WTC11 (cell line): ENCODE measurements around the gene PAQR6.

Experiments
- ATF1 ChIP-seq: sonication (generic); formaldehyde crosslinking; IDR thresholded peaks from 2 replicates; pipeline ENCODE4 v1.8.1; 2023; ENCODE audit warnings: mild to moderate bottlenecking, moderate library complexity, missing genetic modification reagents
- ESRRA ChIP-seq: sonication (generic); formaldehyde crosslinking; IDR thresholded peaks from 2 replicates; pipeline ENCODE4 v1.8.1; 2022; ENCODE audit warnings: mild to moderate bottlenecking, missing genetic modification reagents, borderline replicate concordance
- ETV6 ChIP-seq: sonication (generic); formaldehyde crosslinking; IDR thresholded peaks from 2 replicates; pipeline ENCODE4 v1.8.1; 2022; ENCODE audit warnings: mild to moderate bottlenecking, missing genetic modification reagents
- NR2C2 ChIP-seq: sonication (generic); formaldehyde crosslinking; IDR thresholded peaks from 2 replicates; pipeline ENCODE4 v1.8.0; 2022; ENCODE audit warnings: mild to moderate bottlenecking, missing genetic modification reagents
- TF ChIP-seq, protein P1 (sequence below): fragments of 200-600 bp; IDR thresholded peaks from 2 replicates; pipeline ENCODE4 v1.8.0; 2022; ENCODE audit warnings: antibody characterized with exemption
- TF ChIP-seq, protein P2 (sequence below): sonication (generic); formaldehyde crosslinking; IDR thresholded peaks from 2 replicates; pipeline ENCODE4 v1.8.1; 2022; ENCODE audit warnings: low read depth, missing genetic modification reagents, borderline replicate concordance
- TF ChIP-seq, protein P3 (sequence below): sonication (generic); formaldehyde crosslinking; IDR thresholded peaks from 2 replicates; pipeline ENCODE4 v1.8.0; 2023; ENCODE audit warnings: missing genetic modification reagents, mild to moderate bottlenecking, borderline replicate concordance
- TF ChIP-seq, protein P4 (sequence below): fragments of 250-450 bp; sonication (Bioruptor Pico); IDR thresholded peaks from 2 replicates; pipeline ENCODE4 v1.9.0; 2021; ENCODE audit warnings: mild to moderate bottlenecking
- TF ChIP-seq, protein P5 (sequence below): sonication (generic); formaldehyde crosslinking; IDR thresholded peaks from 2 replicates; pipeline ENCODE4 v1.8.1; 2023; ENCODE audit warnings: mild to moderate bottlenecking, missing genetic modification reagents

DNA sequence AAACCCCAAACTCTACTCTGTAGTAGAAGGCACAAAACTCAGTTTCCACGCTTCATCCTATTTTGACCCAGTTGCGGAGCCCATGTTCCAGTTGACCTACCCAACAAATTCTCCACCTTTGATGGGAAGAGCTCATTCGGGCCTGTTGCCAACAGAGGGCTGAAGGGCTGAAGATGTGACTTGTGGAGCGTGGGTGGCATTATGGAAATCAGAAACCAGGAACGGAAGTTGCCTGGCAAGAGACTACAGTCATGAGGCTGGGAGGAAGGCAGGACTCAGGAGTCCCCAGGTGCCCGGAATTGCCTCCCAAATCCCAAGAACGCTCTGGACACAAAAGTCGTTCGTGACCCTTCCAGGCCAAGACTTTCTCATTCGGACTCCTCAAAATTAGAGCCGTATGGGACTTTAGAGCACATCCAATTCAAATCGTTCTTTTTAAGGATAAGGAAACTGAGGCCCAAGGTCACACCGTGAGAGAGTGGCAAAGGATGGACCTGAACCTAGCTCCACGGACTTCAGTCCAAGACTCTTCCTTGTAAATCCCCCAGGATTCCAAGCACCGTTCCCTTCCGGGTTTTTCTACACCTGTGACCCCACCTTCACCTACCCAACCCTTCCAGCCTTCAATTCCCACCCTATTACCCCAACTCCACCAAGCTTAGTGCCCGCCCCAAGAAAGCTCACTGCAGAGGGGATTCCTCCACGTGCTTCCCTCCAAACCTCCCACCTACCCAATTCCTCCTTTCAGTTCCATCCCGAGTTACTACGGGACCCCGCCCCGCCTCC is 34.0 kb upstream of the PAQR6 start:
- TF ChIP-seq, protein P1, sequence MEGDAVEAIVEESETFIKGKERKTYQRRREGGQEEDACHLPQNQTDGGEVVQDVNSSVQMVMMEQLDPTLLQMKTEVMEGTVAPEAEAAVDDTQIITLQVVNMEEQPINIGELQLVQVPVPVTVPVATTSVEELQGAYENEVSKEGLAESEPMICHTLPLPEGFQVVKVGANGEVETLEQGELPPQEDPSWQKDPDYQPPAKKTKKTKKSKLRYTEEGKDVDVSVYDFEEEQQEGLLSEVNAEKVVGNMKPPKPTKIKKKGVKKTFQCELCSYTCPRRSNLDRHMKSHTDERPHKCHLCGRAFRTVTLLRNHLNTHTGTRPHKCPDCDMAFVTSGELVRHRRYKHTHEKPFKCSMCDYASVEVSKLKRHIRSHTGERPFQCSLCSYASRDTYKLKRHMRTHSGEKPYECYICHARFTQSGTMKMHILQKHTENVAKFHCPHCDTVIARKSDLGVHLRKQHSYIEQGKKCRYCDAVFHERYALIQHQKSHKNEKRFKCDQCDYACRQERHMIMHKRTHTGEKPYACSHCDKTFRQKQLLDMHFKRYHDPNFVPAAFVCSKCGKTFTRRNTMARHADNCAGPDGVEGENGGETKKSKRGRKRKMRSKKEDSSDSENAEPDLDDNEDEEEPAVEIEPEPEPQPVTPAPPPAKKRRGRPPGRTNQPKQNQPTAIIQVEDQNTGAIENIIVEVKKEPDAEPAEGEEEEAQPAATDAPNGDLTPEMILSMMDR: no peak
- TF ChIP-seq ETV6: no peak
- TF ChIP-seq, protein P2, sequence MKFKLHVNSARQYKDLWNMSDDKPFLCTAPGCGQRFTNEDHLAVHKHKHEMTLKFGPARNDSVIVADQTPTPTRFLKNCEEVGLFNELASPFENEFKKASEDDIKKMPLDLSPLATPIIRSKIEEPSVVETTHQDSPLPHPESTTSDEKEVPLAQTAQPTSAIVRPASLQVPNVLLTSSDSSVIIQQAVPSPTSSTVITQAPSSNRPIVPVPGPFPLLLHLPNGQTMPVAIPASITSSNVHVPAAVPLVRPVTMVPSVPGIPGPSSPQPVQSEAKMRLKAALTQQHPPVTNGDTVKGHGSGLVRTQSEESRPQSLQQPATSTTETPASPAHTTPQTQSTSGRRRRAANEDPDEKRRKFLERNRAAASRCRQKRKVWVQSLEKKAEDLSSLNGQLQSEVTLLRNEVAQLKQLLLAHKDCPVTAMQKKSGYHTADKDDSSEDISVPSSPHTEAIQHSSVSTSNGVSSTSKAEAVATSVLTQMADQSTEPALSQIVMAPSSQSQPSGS (CRISPR knock-in tag): no peak
- TF ChIP-seq NR2C2 (CRISPR knock-in tag): no peak
- TF ChIP-seq ATF1 (CRISPR knock-in tag): no peak
- TF ChIP-seq, protein P3, sequence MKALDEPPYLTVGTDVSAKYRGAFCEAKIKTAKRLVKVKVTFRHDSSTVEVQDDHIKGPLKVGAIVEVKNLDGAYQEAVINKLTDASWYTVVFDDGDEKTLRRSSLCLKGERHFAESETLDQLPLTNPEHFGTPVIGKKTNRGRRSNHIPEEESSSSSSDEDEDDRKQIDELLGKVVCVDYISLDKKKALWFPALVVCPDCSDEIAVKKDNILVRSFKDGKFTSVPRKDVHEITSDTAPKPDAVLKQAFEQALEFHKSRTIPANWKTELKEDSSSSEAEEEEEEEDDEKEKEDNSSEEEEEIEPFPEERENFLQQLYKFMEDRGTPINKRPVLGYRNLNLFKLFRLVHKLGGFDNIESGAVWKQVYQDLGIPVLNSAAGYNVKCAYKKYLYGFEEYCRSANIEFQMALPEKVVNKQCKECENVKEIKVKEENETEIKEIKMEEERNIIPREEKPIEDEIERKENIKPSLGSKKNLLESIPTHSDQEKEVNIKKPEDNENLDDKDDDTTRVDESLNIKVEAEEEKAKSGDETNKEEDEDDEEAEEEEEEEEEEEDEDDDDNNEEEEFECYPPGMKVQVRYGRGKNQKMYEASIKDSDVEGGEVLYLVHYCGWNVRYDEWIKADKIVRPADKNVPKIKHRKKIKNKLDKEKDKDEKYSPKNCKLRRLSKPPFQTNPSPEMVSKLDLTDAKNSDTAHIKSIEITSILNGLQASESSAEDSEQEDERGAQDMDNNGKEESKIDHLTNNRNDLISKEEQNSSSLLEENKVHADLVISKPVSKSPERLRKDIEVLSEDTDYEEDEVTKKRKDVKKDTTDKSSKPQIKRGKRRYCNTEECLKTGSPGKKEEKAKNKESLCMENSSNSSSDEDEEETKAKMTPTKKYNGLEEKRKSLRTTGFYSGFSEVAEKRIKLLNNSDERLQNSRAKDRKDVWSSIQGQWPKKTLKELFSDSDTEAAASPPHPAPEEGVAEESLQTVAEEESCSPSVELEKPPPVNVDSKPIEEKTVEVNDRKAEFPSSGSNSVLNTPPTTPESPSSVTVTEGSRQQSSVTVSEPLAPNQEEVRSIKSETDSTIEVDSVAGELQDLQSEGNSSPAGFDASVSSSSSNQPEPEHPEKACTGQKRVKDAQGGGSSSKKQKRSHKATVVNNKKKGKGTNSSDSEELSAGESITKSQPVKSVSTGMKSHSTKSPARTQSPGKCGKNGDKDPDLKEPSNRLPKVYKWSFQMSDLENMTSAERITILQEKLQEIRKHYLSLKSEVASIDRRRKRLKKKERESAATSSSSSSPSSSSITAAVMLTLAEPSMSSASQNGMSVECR: no peak
- no peak for TF ChIP-seq ESRRA (CRISPR knock-in tag)
- TF ChIP-seq, protein P4, sequence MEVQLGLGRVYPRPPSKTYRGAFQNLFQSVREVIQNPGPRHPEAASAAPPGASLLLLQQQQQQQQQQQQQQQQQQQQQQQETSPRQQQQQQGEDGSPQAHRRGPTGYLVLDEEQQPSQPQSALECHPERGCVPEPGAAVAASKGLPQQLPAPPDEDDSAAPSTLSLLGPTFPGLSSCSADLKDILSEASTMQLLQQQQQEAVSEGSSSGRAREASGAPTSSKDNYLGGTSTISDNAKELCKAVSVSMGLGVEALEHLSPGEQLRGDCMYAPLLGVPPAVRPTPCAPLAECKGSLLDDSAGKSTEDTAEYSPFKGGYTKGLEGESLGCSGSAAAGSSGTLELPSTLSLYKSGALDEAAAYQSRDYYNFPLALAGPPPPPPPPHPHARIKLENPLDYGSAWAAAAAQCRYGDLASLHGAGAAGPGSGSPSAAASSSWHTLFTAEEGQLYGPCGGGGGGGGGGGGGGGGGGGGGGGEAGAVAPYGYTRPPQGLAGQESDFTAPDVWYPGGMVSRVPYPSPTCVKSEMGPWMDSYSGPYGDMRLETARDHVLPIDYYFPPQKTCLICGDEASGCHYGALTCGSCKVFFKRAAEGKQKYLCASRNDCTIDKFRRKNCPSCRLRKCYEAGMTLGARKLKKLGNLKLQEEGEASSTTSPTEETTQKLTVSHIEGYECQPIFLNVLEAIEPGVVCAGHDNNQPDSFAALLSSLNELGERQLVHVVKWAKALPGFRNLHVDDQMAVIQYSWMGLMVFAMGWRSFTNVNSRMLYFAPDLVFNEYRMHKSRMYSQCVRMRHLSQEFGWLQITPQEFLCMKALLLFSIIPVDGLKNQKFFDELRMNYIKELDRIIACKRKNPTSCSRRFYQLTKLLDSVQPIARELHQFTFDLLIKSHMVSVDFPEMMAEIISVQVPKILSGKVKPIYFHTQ (CRISPR knock-in tag): no peak
- TF ChIP-seq, protein P5, sequence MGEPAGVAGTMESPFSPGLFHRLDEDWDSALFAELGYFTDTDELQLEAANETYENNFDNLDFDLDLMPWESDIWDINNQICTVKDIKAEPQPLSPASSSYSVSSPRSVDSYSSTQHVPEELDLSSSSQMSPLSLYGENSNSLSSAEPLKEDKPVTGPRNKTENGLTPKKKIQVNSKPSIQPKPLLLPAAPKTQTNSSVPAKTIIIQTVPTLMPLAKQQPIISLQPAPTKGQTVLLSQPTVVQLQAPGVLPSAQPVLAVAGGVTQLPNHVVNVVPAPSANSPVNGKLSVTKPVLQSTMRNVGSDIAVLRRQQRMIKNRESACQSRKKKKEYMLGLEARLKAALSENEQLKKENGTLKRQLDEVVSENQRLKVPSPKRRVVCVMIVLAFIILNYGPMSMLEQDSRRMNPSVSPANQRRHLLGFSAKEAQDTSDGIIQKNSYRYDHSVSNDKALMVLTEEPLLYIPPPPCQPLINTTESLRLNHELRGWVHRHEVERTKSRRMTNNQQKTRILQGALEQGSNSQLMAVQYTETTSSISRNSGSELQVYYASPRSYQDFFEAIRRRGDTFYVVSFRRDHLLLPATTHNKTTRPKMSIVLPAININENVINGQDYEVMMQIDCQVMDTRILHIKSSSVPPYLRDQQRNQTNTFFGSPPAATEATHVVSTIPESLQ (CRISPR knock-in tag): no peak
